NCI-H345 (cell line): ENCODE data around the gene MIGA2.

ENCODE experiments used
- DNase-seq: peaks from one replicate; lab custom pipeline; 2025; lab: John Stamatoyannopoulos, UW

The MIGA2 gene

GRCh38 chr9:129036923-129037766 is 719 bp downstream of the MIGA2 start:
- DNase-seq = no peak

DNA sequence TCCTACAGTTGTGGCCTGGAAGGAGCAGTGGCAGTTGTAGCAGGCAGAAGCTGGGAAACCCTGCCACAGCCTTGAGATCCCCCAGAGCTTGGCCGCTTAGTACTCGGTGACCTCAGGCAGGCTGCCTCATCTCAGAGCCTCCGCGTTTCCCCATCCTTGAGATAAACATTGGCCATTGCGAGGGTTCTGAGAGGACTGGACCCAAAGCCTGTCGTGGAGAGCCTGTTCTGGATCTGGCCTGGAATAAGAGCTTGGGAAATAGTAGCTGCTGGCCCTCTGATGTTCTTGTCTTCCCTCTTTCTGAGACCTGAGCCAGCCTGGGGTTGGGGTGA is 1.3 kb downstream of the MIGA2 start:
- DNase-seq = no peak

DNA sequence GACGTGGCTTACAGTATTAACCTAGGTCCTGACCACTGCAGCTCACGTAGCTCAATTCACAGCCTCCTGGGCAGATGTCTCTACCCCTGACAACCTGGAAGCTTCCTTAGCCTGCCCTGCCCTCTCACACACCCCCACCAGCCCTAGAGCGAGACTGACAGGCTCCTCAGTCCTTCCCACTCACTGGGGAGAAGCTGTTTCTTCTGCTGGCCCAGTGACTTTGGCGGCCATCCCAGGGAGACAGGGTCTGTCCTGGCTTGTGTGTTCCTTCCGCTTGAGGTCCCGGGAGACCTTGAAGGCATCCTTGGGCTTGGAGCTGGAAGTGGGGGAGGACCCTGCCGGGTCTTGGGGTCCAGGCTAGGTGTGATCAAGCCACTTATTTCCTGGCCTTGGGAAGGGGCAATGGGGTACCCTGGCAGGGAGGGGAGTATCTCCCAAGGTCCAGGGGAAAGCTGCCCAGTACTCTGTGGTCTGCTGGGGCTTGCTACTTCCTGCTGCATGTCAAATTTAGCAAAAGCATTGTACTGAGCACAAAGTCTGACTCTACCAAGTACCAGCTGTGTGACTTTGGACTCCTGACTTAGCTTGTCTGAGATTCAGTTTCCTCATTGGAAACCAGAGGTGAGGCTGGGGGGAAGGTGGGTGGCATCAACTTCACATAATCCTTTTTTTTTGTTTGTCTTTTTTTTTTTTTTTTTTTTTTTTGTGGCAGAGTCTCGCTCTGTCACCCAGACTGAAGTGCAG is 1.9 kb downstream of the MIGA2 start:
- DNase-seq = no peak

DNA sequence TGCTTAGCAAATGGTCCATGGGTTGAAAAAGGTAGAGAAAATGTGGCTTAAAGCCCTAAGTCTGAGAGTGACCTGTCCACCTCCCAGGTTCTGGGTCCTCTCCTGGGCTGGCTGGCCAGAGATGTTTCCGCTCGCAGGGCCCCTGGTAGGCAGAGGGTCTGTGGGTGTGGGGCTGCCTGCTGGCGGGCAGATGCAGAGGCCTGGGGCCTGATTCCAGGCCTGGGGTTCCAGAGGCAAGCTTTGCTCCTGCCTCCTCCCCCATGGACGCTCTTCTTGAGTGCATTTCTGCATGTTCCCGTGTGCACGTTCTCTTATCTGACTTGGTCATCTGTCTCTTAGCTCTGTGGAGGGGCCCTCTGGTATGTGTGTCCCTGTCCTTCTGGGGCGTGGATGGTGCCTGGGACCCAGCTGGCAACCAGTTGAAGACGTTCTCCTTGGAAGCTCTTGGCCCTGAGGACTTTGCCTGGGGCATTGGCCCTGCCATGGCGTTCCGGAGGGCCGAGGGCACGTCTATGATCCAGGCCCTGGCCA is 3.8 kb downstream of the MIGA2 start:
- no peak for DNase-seq

DNA sequence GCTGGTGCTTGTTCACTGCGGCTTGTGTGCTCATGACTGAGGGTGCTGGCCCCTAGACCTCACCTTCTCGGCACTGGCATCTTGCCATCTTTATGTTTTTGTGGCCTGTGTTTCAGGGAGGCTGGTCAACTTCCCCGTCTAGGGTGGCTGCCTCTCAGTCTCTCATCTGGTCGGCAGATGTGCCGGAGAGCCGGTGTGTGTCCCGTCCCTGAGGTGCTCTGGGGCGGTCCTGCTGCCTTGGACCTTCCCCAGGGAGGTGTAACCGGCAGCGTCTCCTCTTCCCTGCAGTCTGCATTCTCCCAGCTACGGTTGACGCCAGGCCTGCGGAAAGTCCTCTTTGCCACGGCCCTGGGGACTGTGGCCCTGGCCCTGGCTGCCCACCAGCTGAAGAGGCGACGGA is 5.6 kb downstream of the MIGA2 start:
- no peak for DNase-seq

DNA sequence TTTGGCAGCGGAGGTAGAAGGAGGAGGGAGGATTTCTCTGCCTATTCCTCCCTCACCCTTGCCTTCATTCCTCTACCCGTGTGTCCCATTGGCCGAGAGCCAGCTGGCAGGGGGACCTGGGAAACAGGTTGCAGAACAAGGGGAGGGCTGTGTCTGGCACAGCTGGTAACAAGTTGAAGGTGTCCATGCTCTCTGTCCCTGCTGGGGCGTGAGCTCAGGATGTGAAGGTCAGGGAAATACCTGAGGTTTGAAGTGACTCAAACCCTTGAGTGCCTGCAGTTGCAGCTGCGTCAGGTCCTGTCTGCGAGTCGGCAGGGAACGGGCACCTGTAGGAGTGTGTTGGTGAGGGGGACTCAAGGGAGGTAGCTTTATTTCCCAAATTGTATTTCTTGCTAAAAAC is 16.2 kb downstream of the MIGA2 start:
- peak; percentile 48 for DNase-seq

DNA sequence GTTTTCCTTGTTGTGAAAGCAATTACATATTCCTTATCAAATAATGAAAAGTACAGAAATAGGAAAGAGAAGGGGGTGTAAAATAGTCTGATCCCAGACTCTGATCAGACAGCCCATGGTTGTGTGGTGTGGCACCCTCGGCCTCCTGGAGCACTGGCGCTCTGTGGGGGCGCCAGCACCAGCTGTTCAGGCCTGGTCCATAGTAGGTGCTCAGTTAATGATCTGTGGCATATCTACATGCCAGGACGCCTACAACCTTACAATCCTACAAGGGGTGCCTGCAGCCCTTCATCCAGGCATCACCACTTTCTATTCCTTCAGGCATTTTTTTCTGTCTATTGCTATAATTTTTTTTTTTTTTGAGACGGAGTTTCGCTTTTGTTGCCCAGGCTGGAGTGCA is 16.6 kb downstream of the MIGA2 start:
- DNase-seq = no peak

DNA sequence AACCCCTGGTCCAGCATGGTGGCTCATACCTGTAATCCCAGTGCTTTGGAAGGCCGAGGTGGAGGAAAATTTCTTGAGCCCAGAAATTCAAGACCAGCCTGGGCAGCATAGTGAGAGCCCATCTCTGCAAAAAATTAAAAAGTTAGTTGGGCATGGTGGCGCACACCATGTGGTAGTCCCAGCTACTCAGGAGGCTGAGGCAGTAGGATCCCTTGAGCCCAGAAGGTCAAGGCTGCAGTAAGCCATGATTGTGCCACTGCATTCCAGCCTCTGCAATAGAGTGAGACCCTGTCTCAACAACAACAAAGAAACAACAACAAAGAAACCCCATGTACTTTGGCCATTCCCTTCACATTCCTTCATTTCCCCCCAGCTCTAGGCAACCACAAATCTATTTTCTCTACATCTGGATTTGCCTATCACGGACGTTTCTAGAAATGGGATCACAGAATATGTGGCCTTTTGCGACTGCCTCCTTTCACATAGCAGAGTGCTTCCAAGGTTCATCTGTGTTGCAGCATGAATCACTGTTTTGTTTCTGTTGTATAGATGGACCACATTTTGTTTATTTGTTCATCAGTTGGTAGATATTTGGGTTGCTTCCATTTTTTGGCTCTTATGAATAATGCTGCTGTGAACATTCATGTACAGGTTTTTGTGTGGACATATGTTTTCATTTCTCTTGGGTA is 17.9 kb downstream of the MIGA2 start:
- DNase-seq = no peak

DNA sequence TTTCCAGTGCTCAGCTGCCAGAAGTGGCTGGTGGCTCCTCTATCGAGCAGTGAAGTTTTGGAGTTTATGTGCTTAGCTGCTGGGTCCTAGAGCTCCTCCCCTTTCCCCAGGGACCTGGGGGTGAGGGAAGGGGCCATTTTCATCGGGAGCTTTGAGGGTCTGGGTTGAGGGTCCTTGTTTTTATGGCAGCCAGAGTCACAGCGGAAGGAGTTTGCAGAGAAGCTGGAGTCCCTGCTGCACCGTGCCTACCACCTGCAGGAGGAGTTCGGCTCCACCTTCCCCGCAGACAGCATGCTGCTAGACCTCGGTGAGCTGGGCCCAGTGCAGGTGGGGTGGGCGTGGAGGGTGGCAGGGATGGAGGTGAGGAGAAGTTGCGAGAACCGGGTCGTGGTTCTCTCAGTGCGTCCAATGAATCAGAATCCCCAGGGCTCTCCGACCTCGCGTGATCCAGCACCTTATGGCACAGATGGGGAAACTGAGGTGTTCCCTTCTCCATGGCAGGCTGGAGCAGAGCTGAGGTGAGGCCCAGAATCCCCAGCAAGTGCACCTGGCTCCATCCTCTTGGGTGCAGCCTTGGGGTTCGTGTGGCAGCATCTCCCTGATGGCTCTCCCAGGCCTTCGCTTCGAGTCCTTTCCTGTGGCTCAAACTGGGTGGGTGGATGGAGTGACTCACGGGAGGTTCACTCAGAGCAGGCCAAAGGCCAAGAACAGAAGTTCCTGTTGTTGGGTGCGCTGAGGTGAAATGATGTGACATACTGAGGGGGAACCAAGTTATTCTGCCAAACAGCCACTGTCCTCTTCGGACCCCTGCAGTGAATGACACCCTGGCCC is 22.8 kb downstream of the MIGA2 start:
- no peak for DNase-seq

DNA sequence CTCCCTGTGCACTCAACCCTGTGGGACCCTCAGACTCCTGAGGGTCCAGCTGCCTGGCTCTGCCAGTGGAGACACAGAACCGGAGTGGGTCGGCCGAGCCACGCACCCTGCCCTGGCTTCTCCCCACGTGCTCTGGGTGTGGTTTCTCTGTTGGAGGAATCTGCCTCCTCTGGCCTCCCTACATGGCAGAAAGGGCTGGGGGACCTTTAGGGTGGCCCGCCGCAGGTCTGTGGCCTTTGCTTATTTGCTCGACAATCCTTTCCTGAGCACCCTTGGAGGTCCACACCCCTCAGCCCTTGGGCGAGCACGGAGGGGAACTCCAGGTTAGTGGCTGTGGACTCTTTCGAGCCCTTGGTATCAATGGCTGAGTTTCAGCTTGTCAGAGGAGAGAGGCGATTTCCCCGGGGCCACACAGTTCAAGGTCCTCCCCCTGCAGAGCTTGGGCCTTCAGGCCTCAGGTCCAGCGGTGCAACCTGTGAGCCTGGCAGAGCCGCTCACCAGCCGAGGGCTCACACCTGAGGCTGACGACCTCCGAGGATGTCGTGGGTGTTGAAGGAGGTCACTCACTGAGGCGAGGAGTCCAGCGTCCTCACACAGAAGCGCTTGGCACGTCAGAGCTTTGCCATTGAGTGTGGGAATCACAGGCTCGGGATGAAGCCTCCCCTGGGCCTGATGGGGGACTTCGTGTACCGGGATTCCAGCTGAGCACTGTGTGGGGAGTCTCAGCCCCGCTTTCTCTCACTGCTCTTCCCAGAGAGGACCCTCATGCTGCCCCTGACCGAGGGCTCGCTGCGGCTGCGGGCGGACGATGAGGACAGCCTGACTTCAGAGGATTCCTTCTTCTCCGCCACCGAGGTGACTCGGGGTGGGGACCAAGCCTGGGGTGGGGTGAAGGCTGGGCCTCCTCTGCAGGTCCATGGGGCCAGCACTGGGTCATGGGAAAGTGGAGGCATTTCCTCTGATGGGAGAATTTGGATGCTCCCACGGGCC is 23.7 kb downstream of the MIGA2 start:
- DNase-seq = no peak

GRCh38 chr9:129060991-129061390 is 24.6 kb downstream of the MIGA2 start:
- no peak for DNase-seq

DNA sequence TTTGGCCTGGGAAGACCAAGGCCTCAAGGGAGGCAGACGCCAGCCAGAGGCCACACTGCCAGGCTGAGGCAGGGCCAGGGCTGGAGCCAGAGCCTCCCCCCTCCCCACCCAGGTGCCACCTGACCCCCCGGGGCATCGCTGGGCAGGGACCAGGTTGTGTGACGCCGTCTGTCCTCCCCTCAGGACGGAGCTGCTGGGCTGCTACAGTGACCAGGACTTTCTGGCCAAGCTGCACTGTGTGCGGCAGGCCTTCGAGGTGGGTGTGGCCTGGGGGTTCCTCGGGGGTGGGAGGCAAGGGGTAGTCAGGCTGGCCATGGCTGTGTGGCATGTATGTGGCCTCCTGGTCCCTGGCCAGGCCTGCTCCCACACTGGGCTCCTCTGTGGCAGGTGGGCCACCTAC is 26.6 kb downstream of the MIGA2 start:
- no peak for DNase-seq

- no peak for DNase-seq
Measured at GRCh38 chr9:129064499-129064908, 28.1 kb downstream of the MIGA2 start.

GRCh38 chr9:129068110-129068509 is 31.7 kb downstream of the MIGA2 start:
- DNase-seq = no peak

DNA sequence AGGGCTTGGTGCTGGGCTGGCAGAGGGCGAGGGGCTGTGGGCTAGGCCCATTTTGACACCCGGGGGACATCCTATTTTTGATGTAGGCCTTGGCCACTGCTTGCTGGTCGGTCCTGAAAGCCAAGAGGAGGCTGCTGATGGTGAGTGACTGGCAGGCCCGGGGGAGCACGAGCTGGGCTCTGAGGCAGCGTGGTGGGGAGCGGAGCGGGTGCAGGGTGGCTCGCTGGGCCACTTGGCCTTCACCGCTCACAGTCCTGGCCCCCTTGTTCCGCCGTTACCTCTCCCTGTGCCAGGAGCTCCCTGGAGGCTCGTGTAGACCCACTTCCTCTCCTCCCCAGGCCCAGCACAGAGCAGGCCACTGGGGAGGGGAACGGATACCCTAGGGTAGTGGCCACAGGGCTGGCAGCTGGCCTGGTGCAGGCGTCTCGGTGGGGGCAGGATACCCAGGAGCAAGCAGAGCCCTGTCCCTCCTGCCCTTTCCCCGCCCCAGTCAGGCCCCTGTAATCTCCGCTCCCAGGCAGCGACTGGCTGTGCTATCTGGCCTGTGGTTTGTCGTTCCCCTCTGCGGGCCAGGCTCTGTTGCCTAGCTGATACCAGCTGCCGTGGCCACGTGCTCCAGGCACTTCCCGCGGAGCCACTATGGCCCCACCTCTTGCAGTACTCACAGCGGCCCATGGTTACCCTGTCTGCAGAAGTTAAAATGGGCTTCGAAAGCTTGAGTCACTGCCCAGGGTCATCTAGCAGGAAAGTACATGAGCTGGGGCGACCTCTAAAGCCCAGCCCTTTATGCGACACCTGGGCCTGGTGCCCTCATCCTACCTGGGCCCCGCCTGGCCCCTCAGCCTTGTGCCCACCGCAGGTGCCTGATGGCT is 32.8 kb downstream of the MIGA2 start:
- DNase-seq = no peak

- DNase-seq = no peak
Measured at GRCh38 chr9:129069862-129070641, 33.6 kb downstream of the MIGA2 start.

GRCh38 chr9:129070696-129071525 is 34.5 kb downstream of the MIGA2 start:
- no peak for DNase-seq
